Caco-2 (cell line): ENCODE results near the gene UNC93A. TPM values are rescaled to one million over a fixed set of nuclear protein-coding genes. Genes with fewer than 3 reads are reported as not detected.
A peak's percentile ranks its signal among the peaks of the same experiment; 100 is the strongest.

ENCODE experiments used
- BruUV-seq: library from RNA; stranded (reverse); fragments of 400-500 nt; replicated peaks from 2 replicates; lab custom pipeline; 2021; lab: Mats Ljungman, UMichigan
- CTCF ChIA-PET: fragments of 300-600 bp; sonication (Branson Sonifier 250); formaldehyde crosslinking; loops from one replicate; lab custom pipeline; 2022; ENCODE audit warnings: antibody characterized with exemption; lab: Charles Lee
- POLR2A ChIA-PET: fragments of 300-600 bp; sonication (Branson Sonifier 250); formaldehyde crosslinking; loops from one replicate; lab custom pipeline; 2022; ENCODE audit warnings: antibody characterized with exemption; lab: Charles Lee
- DNase-seq, 2 experiments: peaks; one replicate each; pipeline versions ENCODE4 v3.0.0 to v3.0.0-alpha.2; 2020 to 2022
- H3K27me3 ChIP-seq: replicated peaks from 2 replicates; pipeline ENCODE4 v1.6.0; 2011; ENCODE audit warnings: low read length; ENCODE audit not compliant: control insufficient read depth, insufficient read depth
- H3K36me3 ChIP-seq: 2 replicates; pipeline ENCODE4 v1.5.1; 2011; ENCODE audit warnings: low read length; ENCODE audit not compliant: control insufficient read depth, insufficient read depth
- H3K4me1 ChIP-seq: fragments of 250-450 bp; sonication (Bioruptor Pico); 2 replicates; pipeline ENCODE4 v1.5.1; 2020; ENCODE audit warnings: mild to moderate bottlenecking
- H3K4me3 ChIP-seq: 2 replicates; pipeline ENCODE4 v1.5.1; 2011; ENCODE audit warnings: low read depth, mild to moderate bottlenecking, control low read depth, low read length
- H3K9me3 ChIP-seq: fragments of 250-450 bp; sonication (Bioruptor Pico); 2 replicates; pipeline ENCODE4 v1.5.1; 2020; ENCODE audit warnings: mild to moderate bottlenecking, moderate library complexity
- H3K27ac Mint-ChIP-seq: one replicate; pipeline ENCODE4 v1.8.0; 2022; ENCODE audit warnings: mixed read lengths; ENCODE audit not compliant: unreplicated experiment
- H3K27me3 Mint-ChIP-seq: one replicate; pipeline ENCODE4 v1.8.0; 2022; ENCODE audit warnings: mixed read lengths; ENCODE audit not compliant: insufficient read depth, unreplicated experiment
- H3K36me3 Mint-ChIP-seq: one replicate; pipeline ENCODE4 v1.8.0; 2022; ENCODE audit warnings: mild to moderate bottlenecking, mixed read lengths; ENCODE audit not compliant: insufficient read depth, unreplicated experiment
- H3K4me1 Mint-ChIP-seq: one replicate; pipeline ENCODE4 v1.8.0; 2022; ENCODE audit warnings: low read depth, mixed read lengths; ENCODE audit not compliant: unreplicated experiment
- H3K4me3 Mint-ChIP-seq: one replicate; pipeline ENCODE4 v1.8.0; 2022; ENCODE audit warnings: mild to moderate bottlenecking, moderate library complexity, mixed read lengths; ENCODE audit not compliant: unreplicated experiment
- H3K9me3 Mint-ChIP-seq: one replicate; pipeline ENCODE4 v1.8.0; 2022; ENCODE audit warnings: mixed read lengths; ENCODE audit not compliant: unreplicated experiment
- CTCF ChIP-seq, 2 experiments: fragments of 200-600 bp in 1 of 2; IDR thresholded peaks; 1 replicate in 1 of 2; 2 replicates in 1 of 2; pipeline versions ENCODE4 v1.5.1 to v1.8.0; 2011 to 2022; ENCODE audit warnings: antibody characterized with exemption in 1 of 2, control low read depth in 1 of 2, inconsistent platforms in 1 of 2, low read depth in 1 of 2, low read length in 1 of 2, mild to moderate bottlenecking in 1 of 2, moderate library complexity in 1 of 2; ENCODE audit not compliant: insufficient read depth in 1 of 2, severe bottlenecking in 1 of 2, unreplicated experiment in 1 of 2
- intact Hi-C: fragments of 100-400 bp; cut with micrococcal nuclease; formaldehyde crosslinking; loops from one replicate; pipeline ENCODE4 v1.10.0; 2022; ENCODE audit not compliant: unreplicated experiment
- total RNA-seq: library from RNA; stranded (reverse); gene quantifications from 2 replicates; pipeline ENCODE4 v1.2.3, GENCODE V29; 2022

The UNC93A gene
- total RNA-seq, 1 experiment from 2014 or later, result 32.3 TPM

GRCh38 chr6:167295495-167296292 is 4.6 kb downstream of the UNC93A start:
- peaks cover 3% of the 10 kb centered on the region for H3K36me3 ChIP-seq
- Mint-ChIP-seq H3K36me3 (peaks cover 51% of the 10 kb centered on the region), H3K27ac (no peak overlapping the region), H3K27me3 (no peaks in the 10 kb centered on the region), H3K4me3 (no peak overlapping the region), H3K9me3 (no peaks in the 10 kb centered on the region), H3K4me1 (peaks cover 6% of the 10 kb centered on the region)
- BruUV-seq, result no TSS peak
- H3K4me3 ChIP-seq, result no peak overlapping the region
- H3K9me3 ChIP-seq, result no peaks in the 10 kb centered on the region
- ChIA-PET CTCF (no interaction called here), POLR2A (no interaction called here)
- no peak for DNase-seq
- TF ChIP-seq CTCF (IDR thresholded peaks at IDR 0.05; ENCODE audit: insufficient read depth in 1 of 2, low read depth in 1 of 2, low read length in 1 of 2, severe bottlenecking in 1 of 2, unreplicated experiment in 1 of 2), result no peak
- intact Hi-C loops, result no loop called here
- no peaks in the 10 kb centered on the region for H3K27me3 ChIP-seq
- H3K4me1 ChIP-seq, result peaks cover 23% of the 10 kb centered on the region

- Histone ChIP-seq H3K4me1 (peaks cover 17% of the 10 kb centered on the region), H3K36me3 (peaks cover 3% of the 10 kb centered on the region), H3K4me3 (no peak overlapping the region), H3K9me3 (no peaks in the 10 kb centered on the region), H3K27me3 (no peaks in the 10 kb centered on the region)
- BruUV-seq, result no TSS peak
- no peak for TF ChIP-seq CTCF (IDR thresholded peaks at IDR 0.05; ENCODE audit: insufficient read depth in 1 of 2, low read depth in 1 of 2, low read length in 1 of 2, severe bottlenecking in 1 of 2, unreplicated experiment in 1 of 2)
- DNase-seq, result no peak
- Mint-ChIP-seq H3K27ac (no peak overlapping the region), H3K4me1 (peaks cover 6% of the 10 kb centered on the region), H3K36me3 (peaks cover 51% of the 10 kb centered on the region), H3K9me3 (no peaks in the 10 kb centered on the region), H3K27me3 (no peaks in the 10 kb centered on the region), H3K4me3 (no peak overlapping the region)
- POLR2A ChIA-PET, result no interaction called here
- CTCF ChIA-PET, result no interaction called here
- intact Hi-C loops, result no loop called here
Observed at GRCh38 chr6:167296293-167296690, 5.2 kb downstream of the UNC93A start.

GRCh38 chr6:167296902-167297301 is 5.8 kb downstream of the UNC93A start:
- intact Hi-C loops, result no loop called here
- POLR2A ChIA-PET, result no interaction called here
- peaks cover 11% of the 10 kb centered on the region for H3K4me1 ChIP-seq
- peaks cover 51% of the 10 kb centered on the region for H3K36me3 Mint-ChIP-seq
- H3K9me3 ChIP-seq, result no peaks in the 10 kb centered on the region
- no peak for DNase-seq
- CTCF ChIA-PET, result no interaction called here
- H3K27me3 ChIP-seq, result no peaks in the 10 kb centered on the region
- H3K27me3 Mint-ChIP-seq, result no peaks in the 10 kb centered on the region
- H3K27ac Mint-ChIP-seq, result no peak overlapping the region
- no peaks in the 10 kb centered on the region for H3K9me3 Mint-ChIP-seq
- BruUV-seq, result TSS peak; percentile 10
- TF ChIP-seq CTCF (IDR thresholded peaks at IDR 0.05; ENCODE audit: insufficient read depth in 1 of 2, low read depth in 1 of 2, low read length in 1 of 2, severe bottlenecking in 1 of 2, unreplicated experiment in 1 of 2), result no peak
- peaks cover 3% of the 10 kb centered on the region for H3K4me1 Mint-ChIP-seq
- H3K4me3 Mint-ChIP-seq, result no peak overlapping the region
- H3K36me3 ChIP-seq, result peaks cover 3% of the 10 kb centered on the region
- H3K4me3 ChIP-seq, result no peak overlapping the region
